K562 (cell line): Measurements from ENCODE around the gene UBAP1L. TPM values are rescaled to one million over a fixed set of nuclear protein-coding genes. Genes with fewer than 3 reads are reported as not detected.
A peak's percentile ranks its signal among the peaks of the same experiment; 100 is the strongest.

Experiments
- ATAC-seq: fragments of 200-7000 bp; cut with Tn5 transposase; 3 replicates; pipeline ENCODE4 v1.9.1; 2020; ENCODE audit warnings: moderate library complexity
- BruUV-seq: library from RNA; stranded (reverse); fragments of 400-500 nt; replicated peaks from 2 replicates; lab custom pipeline; 2021; lab: Mats Ljungman, UMichigan
- CTCF ChIA-PET: fragments of 300-600 bp; formaldehyde crosslinking; extraction: SDS; loops from one replicate; lab custom pipeline; 2021; ENCODE audit warnings: low intra/inter-chr PET ratio; lab: Yijun Ruan, JAX
- POLR2A ChIA-PET: fragments of 300-600, 350-650 bp; sonication (Branson Sonifier 250); formaldehyde crosslinking; extraction: SDS; loops from one replicate; lab custom pipeline; 2021; ENCODE audit warnings: antibody characterized with exemption, inconsistent platforms; lab: Yijun Ruan, JAX
- DNase-seq, 4 experiments: peaks; one replicate each; pipeline versions ENCODE4 v3.0.0 to v3.0.0-alpha.2; 2011 to 2018; ENCODE audit warnings: low spot score in 3 of 4, mixed read lengths in 3 of 4; ENCODE audit errors: extremely low read depth in 1 of 4
- FAIRE-seq: peaks from 2 replicates; lab custom pipeline; 2011; peaks lifted over from hg19 to GRCh38; lab: Jason Lieb, UNC
- H2AFZ ChIP-seq: 2 replicates; pipeline ENCODE4 v1.6.0; 2011; ENCODE audit warnings: low read depth, low read length, control low read depth, inconsistent platforms
- H3K27ac ChIP-seq: fragments of 200-600 bp; 3 replicates; pipeline ENCODE4 v1.8.0; 2011; ENCODE audit warnings: low read depth, mild to moderate bottlenecking, control low read depth, inconsistent platforms, low read length, moderate library complexity, mixed read lengths; ENCODE audit errors: extremely low read depth
- H3K27me3 ChIP-seq, 2 experiments: fragments of 300-600 bp in 1 of 2; 2 replicates in 1 of 2; 3 replicates in 1 of 2; pipeline versions ENCODE4 v1.6.0 to v1.8.0; 2011; ENCODE audit warnings: inconsistent platforms in 2 of 2, low read length in 2 of 2, mild to moderate bottlenecking in 1 of 2, mixed read lengths in 1 of 2, moderate library complexity in 1 of 2; ENCODE audit not compliant: control insufficient read depth in 2 of 2, insufficient read depth in 2 of 2
- H3K36me3 ChIP-seq: fragments of 300-600 bp; 3 replicates; pipeline ENCODE4 v1.8.0; 2011; ENCODE audit warnings: mild to moderate bottlenecking, low read length, inconsistent platforms; ENCODE audit not compliant: control insufficient read depth, insufficient read depth
- H3K4me1 ChIP-seq, 2 experiments: fragments of 200-600 bp in 1 of 2; replicated peaks in 1 of 2; 2 replicates in 1 of 2; 3 replicates in 1 of 2; pipeline versions ENCODE4 v1.5.1 to v1.8.0; 2011; ENCODE audit warnings: inconsistent platforms in 2 of 2, low read length in 2 of 2, mild to moderate bottlenecking in 1 of 2, mixed read lengths in 1 of 2, moderate library complexity in 1 of 2; ENCODE audit not compliant: control insufficient read depth in 2 of 2, insufficient read depth in 2 of 2
- H3K4me2 ChIP-seq: 2 replicates; pipeline ENCODE4 v1.6.1; 2011; ENCODE audit warnings: low read length, control low read depth, inconsistent platforms, mixed read lengths; ENCODE audit not compliant: insufficient read depth
- H3K4me3 ChIP-seq: fragments of 200-600 bp; sonication (generic), shearing (Covaris generic); 2 replicates; pipeline ENCODE4 v1.5.1; 2016; ENCODE audit warnings: control low read depth, inconsistent platforms
- H3K79me2 ChIP-seq: fragments of 200-600 bp; 3 replicates; pipeline ENCODE4 v1.8.0; 2011; ENCODE audit warnings: low read length, inconsistent platforms; ENCODE audit not compliant: control insufficient read depth, insufficient read depth
- H3K9ac ChIP-seq, 2 experiments: 2 replicates each; pipeline versions ENCODE4 v1.6.0 to v1.6.1; 2011; ENCODE audit warnings: low read depth in 2 of 2, low read length in 2 of 2, control low read depth in 1 of 2, inconsistent platforms in 1 of 2, mild to moderate bottlenecking in 1 of 2, mixed read lengths in 1 of 2; ENCODE audit not compliant: insufficient read depth in 1 of 2
- H3K9me1 ChIP-seq: one replicate; pipeline ENCODE4 v1.6.0; 2011; ENCODE audit warnings: inconsistent platforms, mild to moderate bottlenecking, low read length, moderate library complexity; ENCODE audit not compliant: control insufficient read depth, insufficient read depth
- H3K9me3 ChIP-seq: replicated peaks from 2 replicates; pipeline ENCODE4 v1.5.1; 2011; ENCODE audit warnings: low read depth, low read length, inconsistent platforms; ENCODE audit not compliant: control insufficient read depth, insufficient read depth
- H4K20me1 ChIP-seq: replicated peaks from 2 replicates; pipeline ENCODE4 v1.6.1; 2011; ENCODE audit warnings: low read length, inconsistent platforms, mixed read lengths; ENCODE audit not compliant: control insufficient read depth, insufficient read depth
- BMI1 ChIP-seq: fragments of 150-350 bp; IDR thresholded peaks from 2 replicates; pipeline ENCODE4 v1.6.1; 2014; ENCODE audit warnings: low read length
- CCNT2 ChIP-seq: IDR thresholded peaks from 2 replicates; pipeline ENCODE4 v1.6.1; 2011; ENCODE audit warnings: borderline replicate concordance, low read depth, mild to moderate bottlenecking, moderate library complexity, mixed read lengths, low read length; ENCODE audit not compliant: insufficient read length; ENCODE audit errors: extremely low read depth
- E2F1 ChIP-seq: sonication (generic); formaldehyde crosslinking; IDR thresholded peaks from 2 replicates; pipeline ENCODE4 v1.8.1; 2023; ENCODE audit warnings: mild to moderate bottlenecking, missing genetic modification reagents, moderate library complexity
- E2F5 ChIP-seq: sonication (generic); formaldehyde crosslinking; IDR thresholded peaks from 2 replicates; pipeline ENCODE4 v1.8.0; 2022; ENCODE audit warnings: mild to moderate bottlenecking, missing genetic modification reagents
- HEY1 ChIP-seq: fragments of 250-450 bp; sonication (Bioruptor Pico); IDR thresholded peaks from 2 replicates; pipeline ENCODE4 v1.5.0; 2020; ENCODE audit warnings: mild to moderate bottlenecking, moderate library complexity, borderline replicate concordance
- ID3 ChIP-seq, 2 experiments: fragments of 250-450 bp in 1 of 2; fragments of 450-650 bp in 1 of 2; sonication (Bioruptor Pico) in 1 of 2; IDR thresholded peaks; 2 replicates each; pipeline versions ENCODE4 v1.6.1 to v1.8.0; 2016 to 2021; ENCODE audit warnings: mild to moderate bottlenecking in 2 of 2, moderate library complexity in 2 of 2, missing compliant biosample characterization in 1 of 2, missing genetic modification characterization in 1 of 2
- LCOR ChIP-seq: sonication (generic); formaldehyde crosslinking; IDR thresholded peaks from 2 replicates; pipeline ENCODE4 v1.8.0; 2022; ENCODE audit warnings: mild to moderate bottlenecking, missing genetic modification reagents
- NR0B1 ChIP-seq: fragments of 450-650 bp; IDR thresholded peaks from one replicate; pipeline ENCODE4 v1.6.1; 2018; ENCODE audit warnings: mild to moderate bottlenecking, moderate library complexity; ENCODE audit not compliant: partially characterized antibody
- NR1H2 ChIP-seq: sonication (generic); formaldehyde crosslinking; IDR thresholded peaks from 2 replicates; pipeline ENCODE4 v1.4.0; 2020; ENCODE audit warnings: mild to moderate bottlenecking, missing genetic modification reagents
- PKNOX1 ChIP-seq: fragments of 450-650 bp; IDR thresholded peaks from 2 replicates; pipeline ENCODE4 v1.6.1; 2016
- POLR2B ChIP-seq: fragments of 450-650 bp; IDR thresholded peaks from 2 replicates; pipeline ENCODE4 v1.6.1; 2018; ENCODE audit warnings: low read depth; ENCODE audit not compliant: partially characterized antibody
- PRMT5 ChIP-seq: sonication (generic); formaldehyde crosslinking; IDR thresholded peaks from 2 replicates; pipeline ENCODE4 v1.5.0; 2020; ENCODE audit warnings: missing genetic modification reagents
- RAD51 ChIP-seq: fragments of 450-650 bp; IDR thresholded peaks from 2 replicates; pipeline ENCODE4 v1.7.1; 2016; ENCODE audit warnings: low read depth, mild to moderate bottlenecking, borderline replicate concordance
- SOX6 ChIP-seq: fragments of 450-650 bp; IDR thresholded peaks from 2 replicates; pipeline ENCODE4 v1.6.1; 2014; ENCODE audit warnings: mild to moderate bottlenecking
- TEAD2 ChIP-seq: fragments of 450-650 bp; IDR thresholded peaks from 2 replicates; pipeline ENCODE4 v1.6.1; 2016; ENCODE audit warnings: missing genetic modification characterization, control low read depth, missing compliant biosample characterization
- ZNF263 ChIP-seq: sonication (generic); formaldehyde crosslinking; IDR thresholded peaks from 2 replicates; pipeline ENCODE4 v1.8.0; 2022; ENCODE audit warnings: mild to moderate bottlenecking, missing genetic modification reagents, borderline replicate concordance
- WGBS: fragments of 100-300 bp; shearing (Covaris generic); methylation state at CpG from one replicate; pipeline ENCODE4 v1.1.6; 2016; ENCODE audit warnings: low coverage, mixed read lengths; ENCODE audit not compliant: insufficient coverage; ENCODE audit errors: missing lambda C conversion rate; 5-methylcytosine and 5-hydroxymethylcytosine counted together
- in situ Hi-C: fragments of 300-500 bp; cut with MboI; formaldehyde crosslinking; loops from 4 replicates; pipeline ENCODE4 v1.15.0; 2018; ENCODE audit warnings: inconsistent platforms, mixed read lengths
- intact Hi-C: fragments of 100-400 bp; cut with micrococcal nuclease; formaldehyde crosslinking; loops from 2 replicates; pipeline ENCODE4 v1.14.2; 2022
- polyA plus RNA-seq, 8 experiments: library from polyadenylated mRNA; depleted of rRNA in 4 of 8; stranded (reverse) in 5 of 8; unstranded in 3 of 8; fragments of >200 nt; fragmentation: Nextera tagmentation in 2 of 8; fragmentation: Illumina TruSeq in 1 of 8; extraction: Ambion mirVana in 2 of 8; extraction: Trizol in 1 of 8; gene quantifications; 2 replicates each; pipeline versions ENCODE4 v1.2.1 to v1.2.3, GENCODE V29; 2011 to 2014; ENCODE audit warnings: inconsistent platforms in 1 of 8, missing spikeins in 1 of 8
- total RNA-seq, 7 experiments: library from RNA; depleted of rRNA in 6 of 7; stranded (reverse); fragments of >200 nt in 6 of 7; fragmentation: Illumina TruSeq in 2 of 7; extraction: Trizol in 2 of 7; gene quantifications; 2 replicates each; pipeline versions ENCODE4 v1.2.1 to v1.2.3, GENCODE V29; 2011 to 2021; ENCODE audit warnings: low replicate concordance in 1 of 7

Gene UBAP1L
- total and polyA plus RNA-seq, 9 of the 15 experiments (the other 6 are each of a cell fraction or from before 2014, with no cell fraction given) = 0.16 to 0.71 (median 0.41) TPM; not detected in 2

GRCh38 chr15:65049418-65049840 lies 65.6 kb downstream of the UBAP1L start:
- Histone ChIP-seq H3K36me3 (no peaks in the 10 kb centered on the region), H2AFZ (peak overlapping the region; percentile 49; the same call in 1 of the 2 replicates), H3K27ac (no peak overlapping the region), H3K79me2 (no peaks in the 10 kb centered on the region), H3K4me1 (peaks cover 7 to 11% of the 10 kb centered on the region in 2 experiments; a peak in 3 of 5 replicates), H3K27me3 (no peaks in the 10 kb centered on the region), H3K4me2 (peak overlapping the region; percentile 82), H3K9me3 (no peaks in the 10 kb centered on the region), H3K9ac (peak overlapping the region in 1 of 2 experiments; percentile 76; a peak in 2 of 4 replicates), H3K9me1 (no peaks in the 10 kb centered on the region), H4K20me1 (no peaks in the 10 kb centered on the region; the same call in 1 of the 2 replicates), H3K4me3 (no peak overlapping the region; the same call in 1 of the 2 replicates)
- DNase-seq = peak; percentile 93 to 100 (median 100)
- ATAC-seq = peak; percentile 98
- peak; percentile 99 for FAIRE-seq
- ChIA-PET POLR2A (interaction anchor here (0.6 kb wide), 1 partner anchor 255 kb away, joined by 4 read pairs; the partner anchor contains the start of gene RNU5B-1), CTCF (no interaction called here)
- BruUV-seq = no TSS peak
- intact Hi-C loops = no loop called here
- in situ Hi-C loops = no loop called here
- WGBS = under 1% methylated on average over 19 of the region's 19 CpGs
- TF ChIP-seq POLR2B (no peak), ID3 (CRISPR knock-in tag; IDR thresholded peaks at IDR 0.05) (no peak), ID3 (tag; IDR thresholded peaks at IDR 0.05) (no peak), NR1H2 (no peak), E2F5 (CRISPR knock-in tag) (no peak), LCOR (CRISPR knock-in tag) (no peak), CCNT2 (no peak), SOX6 (no peak), NR0B1 (no peak), RAD51 (peak; percentile 80), E2F1 (CRISPR knock-in tag) (no peak), BMI1 (peak; percentile 92), PKNOX1 (peak; percentile 92), ZNF263 (CRISPR knock-in tag) (peak; percentile 70; the same call in 1 of the 2 replicates), HEY1 (no peak), PRMT5 (CRISPR knock-in tag) (no peak), TEAD2 (tag) (no peak)
